Bone marrow (tissue), 2 donors: ENCODE measurements around the gene TMUB1.
"Not testable (repeated sequence)": the region's sequence is repeated elsewhere in the genome, so short reads cannot be mapped to it uniquely, and the experiment has no call there.

Source experiments
- DNase-seq, 2 donors: peaks; one replicate each; lab custom pipeline; 2025; lab: John Stamatoyannopoulos, UW

Gene TMUB1

GRCh38 chr7:151053096-151053495, 30.2 kb downstream of the TMUB1 start:
- DNase-seq, result peak in 1 of 2 donors; percentile 15

- no peak for DNase-seq
Observed at GRCh38 chr7:151051108-151051507, 32.2 kb downstream of the TMUB1 start.

GRCh38 chr7:151048911-151049463, 34.3 kb downstream of the TMUB1 start:
- no peak for DNase-seq

GRCh38 chr7:151047976-151048815, 35.1 kb downstream of the TMUB1 start, which contains the start of gene ASIC3:
TSS of gene ASIC3 (plus strand) at chr7:151048531. CDS start at chr7:151048886, 355 bp downstream.
- no peak for DNase-seq

- no peak for DNase-seq
Observed at GRCh38 chr7:151046603-151047573, 36.4 kb downstream of the TMUB1 start.

GRCh38 chr7:151045967-151046366, 37.3 kb downstream of the TMUB1 start:
- DNase-seq, result no peak

- DNase-seq, result no peak
Observed at GRCh38 chr7:151045262-151045661, 38.0 kb downstream of the TMUB1 start.

GRCh38 chr7:151043959-151044358, 39.3 kb downstream of the TMUB1 start:
- DNase-seq, result no peak

- not testable (repeated sequence) for DNase-seq
Observed at GRCh38 chr7:151043449-151043848, 39.8 kb downstream of the TMUB1 start.

- no peak for DNase-seq
Observed at GRCh38 chr7:151040616-151041375, 42.5 kb downstream of the TMUB1 start.

- peak in 1 of 2 donors; percentile 5 for DNase-seq
Observed at GRCh38 chr7:151039850-151040548, 43.3 kb downstream of the TMUB1 start.

- DNase-seq, result peak; percentile 51 to 99
Observed at GRCh38 chr7:151038951-151039849, 44.1 kb downstream of the TMUB1 start.

- no peak for DNase-seq
Observed at GRCh38 chr7:151035902-151036301, 47.4 kb downstream of the TMUB1 start.

- DNase-seq, result no peak
Observed at GRCh38 chr7:151035026-151035717, 48.1 kb downstream of the TMUB1 start.

- no peak for DNase-seq
Observed at GRCh38 chr7:151034312-151035025, 48.8 kb downstream of the TMUB1 start.

- DNase-seq, result no peak
Observed at GRCh38 chr7:151033864-151034249, 49.4 kb downstream of the TMUB1 start.

GRCh38 chr7:151032936-151033863, 50.1 kb downstream of the TMUB1 start:
- DNase-seq, result no peak
